Measurements from ENCODE around the gene RGS3.

The RGS3 gene

DNA sequence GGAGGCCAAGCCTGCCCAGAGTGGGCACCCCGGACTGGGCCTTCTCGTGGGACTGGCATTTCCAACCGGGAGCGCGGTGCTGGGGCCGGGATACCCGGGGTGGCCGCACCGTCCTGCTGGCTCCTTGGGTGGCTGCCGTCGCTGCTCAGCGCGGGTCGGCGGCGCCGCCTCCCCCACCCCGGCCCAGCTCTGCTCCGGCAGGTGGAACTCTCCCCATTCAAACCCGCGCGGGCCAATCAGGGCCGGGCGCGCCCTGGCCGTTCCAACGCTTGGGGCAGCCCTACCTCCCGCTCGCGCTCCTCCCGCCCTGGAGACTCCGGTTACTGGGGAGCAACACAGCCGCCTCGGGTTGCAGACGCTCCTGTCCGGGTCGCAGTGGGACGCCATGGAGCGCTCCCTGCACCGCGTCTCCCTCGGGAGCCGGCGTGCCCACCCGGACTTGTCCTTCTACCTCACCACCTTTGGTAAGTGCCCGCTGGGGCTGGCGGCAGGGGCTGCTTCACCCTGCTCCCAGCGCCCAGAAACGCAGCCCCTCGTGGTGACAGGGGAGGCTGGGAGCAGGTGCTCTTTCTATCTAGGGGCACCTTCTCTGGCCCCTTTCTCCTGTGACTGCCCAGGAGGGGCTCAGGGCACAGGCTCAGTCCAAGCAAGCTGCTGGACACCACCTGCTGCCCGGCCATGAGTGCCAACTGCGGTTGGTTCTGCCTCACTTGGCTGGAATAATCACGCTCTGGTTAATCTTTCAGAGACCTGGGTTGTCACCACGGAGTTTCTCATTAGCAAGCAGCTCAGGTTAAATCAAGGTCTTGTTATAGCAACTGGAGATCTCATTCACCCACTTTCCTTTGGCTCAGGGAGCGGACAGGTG lies at the start of gene RGS3:
RGS3 (plus strand) TSS at position 310 of the 868 bp plus-strand sequence; CDS start at position 386, 76 bp downstream.
- no peak for DNase-seq (ENCODE audit: extremely low read depth, low read depth)

DNA sequence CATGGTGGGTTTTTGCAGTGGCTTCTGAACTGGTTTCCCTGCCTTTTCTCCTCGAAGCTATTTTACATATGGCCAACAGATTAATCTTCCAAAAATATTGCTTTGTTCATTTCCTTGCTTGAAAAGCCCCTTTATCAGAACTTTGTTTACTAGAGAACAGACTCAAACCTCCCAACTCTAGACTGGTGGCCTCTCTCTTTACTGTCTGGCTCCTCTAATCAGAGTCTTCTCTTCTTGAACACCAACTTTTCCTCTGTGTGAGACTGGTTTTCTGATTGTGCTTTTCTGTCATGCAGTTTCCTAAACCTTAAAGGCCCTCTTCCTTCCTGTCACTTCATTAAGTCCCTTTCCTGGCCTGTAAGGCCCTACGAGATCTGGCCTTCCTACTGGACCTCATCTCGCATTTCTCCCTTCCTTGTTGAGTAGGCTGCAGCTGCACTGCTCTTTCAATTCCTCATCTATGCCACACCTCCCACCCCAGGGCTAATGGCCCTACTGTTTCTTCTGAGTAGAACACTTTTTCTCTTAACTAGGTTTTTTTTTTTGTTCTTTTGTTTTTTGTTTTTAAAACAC lies 47.3 kb upstream of the RGS3 start:
- TF ChIP-seq, protein P1, sequence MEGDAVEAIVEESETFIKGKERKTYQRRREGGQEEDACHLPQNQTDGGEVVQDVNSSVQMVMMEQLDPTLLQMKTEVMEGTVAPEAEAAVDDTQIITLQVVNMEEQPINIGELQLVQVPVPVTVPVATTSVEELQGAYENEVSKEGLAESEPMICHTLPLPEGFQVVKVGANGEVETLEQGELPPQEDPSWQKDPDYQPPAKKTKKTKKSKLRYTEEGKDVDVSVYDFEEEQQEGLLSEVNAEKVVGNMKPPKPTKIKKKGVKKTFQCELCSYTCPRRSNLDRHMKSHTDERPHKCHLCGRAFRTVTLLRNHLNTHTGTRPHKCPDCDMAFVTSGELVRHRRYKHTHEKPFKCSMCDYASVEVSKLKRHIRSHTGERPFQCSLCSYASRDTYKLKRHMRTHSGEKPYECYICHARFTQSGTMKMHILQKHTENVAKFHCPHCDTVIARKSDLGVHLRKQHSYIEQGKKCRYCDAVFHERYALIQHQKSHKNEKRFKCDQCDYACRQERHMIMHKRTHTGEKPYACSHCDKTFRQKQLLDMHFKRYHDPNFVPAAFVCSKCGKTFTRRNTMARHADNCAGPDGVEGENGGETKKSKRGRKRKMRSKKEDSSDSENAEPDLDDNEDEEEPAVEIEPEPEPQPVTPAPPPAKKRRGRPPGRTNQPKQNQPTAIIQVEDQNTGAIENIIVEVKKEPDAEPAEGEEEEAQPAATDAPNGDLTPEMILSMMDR (IDR thresholded peaks at IDR 0.05; ENCODE audit: low read depth, low read length) = no peak
- no peak for DNase-seq (ENCODE audit: extremely low read depth, low read depth)

More for the DNA sequence above, at the start of gene RGS3:
- TF ChIP-seq, protein P1 (IDR thresholded peaks at IDR 0.05; ENCODE audit: low read depth, low read length) = no peak

DNA sequence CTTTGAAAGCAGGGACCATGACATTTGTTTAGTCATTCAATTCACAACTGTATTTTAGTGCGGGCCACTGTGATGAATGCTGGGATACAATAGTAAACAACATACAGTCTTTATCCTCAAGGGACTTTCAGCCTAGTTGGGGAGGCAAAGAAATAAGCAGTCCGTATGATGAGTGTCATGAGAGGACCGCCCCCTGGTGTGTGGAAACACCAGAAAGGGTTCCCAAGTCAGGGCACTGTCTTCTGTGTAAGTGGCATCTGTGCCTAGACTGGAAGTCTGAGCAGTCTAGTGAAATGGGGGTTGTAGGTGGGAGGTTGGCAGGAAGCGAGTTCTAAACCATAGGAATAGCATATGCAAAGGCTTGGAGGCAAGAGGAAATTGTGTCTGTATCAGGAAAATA lies 46.2 kb upstream of the RGS3 start:
- TF ChIP-seq, protein P1 (IDR thresholded peaks at IDR 0.05; ENCODE audit: low read depth, low read length) = no peak
- no peak for DNase-seq (ENCODE audit: extremely low read depth, low read depth)

DNA sequence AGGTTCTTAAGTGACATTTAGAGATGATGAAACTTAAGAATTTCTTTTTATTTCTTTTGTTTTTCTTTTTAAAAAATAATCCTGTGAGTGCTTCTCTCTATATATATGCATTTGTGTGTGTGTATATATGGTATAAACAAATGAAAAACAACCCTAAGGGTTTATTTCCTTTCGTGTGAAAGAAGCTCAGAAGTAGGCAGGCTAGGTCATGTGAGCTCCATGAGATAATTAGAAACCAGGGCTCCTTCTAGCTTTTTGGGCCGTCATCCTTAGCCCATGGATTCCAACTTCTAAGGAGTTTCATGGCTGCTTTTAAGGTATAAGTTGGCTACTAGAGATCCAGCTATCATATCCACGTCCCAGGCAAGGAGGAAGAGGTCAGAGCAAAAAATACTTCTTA lies 41.8 kb upstream of the RGS3 start:
- TF ChIP-seq, protein P1 (IDR thresholded peaks at IDR 0.05; ENCODE audit: low read depth, low read length) = no peak
- DNase-seq (ENCODE audit: extremely low read depth, low read depth) = no peak

DNA sequence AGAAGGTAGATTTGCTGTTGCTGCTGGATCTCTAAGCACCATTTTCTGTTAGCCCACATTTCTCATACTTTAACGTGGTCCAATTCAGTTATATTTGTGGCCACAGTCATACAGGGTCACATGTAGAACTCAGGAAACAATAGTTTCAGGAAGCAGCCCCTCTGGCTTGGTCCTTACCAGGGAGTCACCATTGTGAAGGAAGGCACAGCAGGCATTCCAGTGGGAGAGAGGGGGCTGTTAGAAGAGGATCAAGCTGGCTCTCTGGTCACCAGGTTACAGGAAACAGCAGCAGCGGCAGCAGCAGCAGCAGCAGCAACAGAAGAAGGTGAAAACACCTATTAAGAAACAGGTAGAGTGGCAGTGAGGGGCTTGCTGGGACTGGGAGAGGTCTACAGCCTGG lies 38.5 kb upstream of the RGS3 start:
- TF ChIP-seq, protein P1 (IDR thresholded peaks at IDR 0.05; ENCODE audit: low read depth, low read length) = no peak
- no peak for DNase-seq (ENCODE audit: extremely low read depth, low read depth)

DNA sequence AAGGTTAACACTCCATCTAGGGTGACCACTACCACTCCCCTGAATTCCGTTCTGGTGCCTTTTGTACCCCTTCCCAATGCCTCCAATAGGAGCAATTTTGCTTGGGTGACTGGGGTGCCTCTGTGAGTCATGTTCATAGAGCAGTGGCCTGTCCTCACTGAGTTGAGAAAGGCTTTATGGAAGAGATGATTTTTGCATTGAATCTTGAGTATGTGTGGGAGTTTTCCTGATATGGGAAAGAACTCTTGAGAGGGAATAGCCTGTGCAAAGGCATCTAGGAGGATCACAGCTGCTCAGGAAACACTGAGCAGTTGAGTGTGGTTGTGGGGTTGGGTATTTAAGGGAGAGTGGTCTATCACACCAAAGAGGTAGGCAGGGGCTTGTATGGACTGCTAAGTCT lies 36.8 kb upstream of the RGS3 start:
- TF ChIP-seq, protein P1 (IDR thresholded peaks at IDR 0.05; ENCODE audit: low read depth, low read length) = no peak
- DNase-seq (ENCODE audit: extremely low read depth, low read depth) = no peak

DNA sequence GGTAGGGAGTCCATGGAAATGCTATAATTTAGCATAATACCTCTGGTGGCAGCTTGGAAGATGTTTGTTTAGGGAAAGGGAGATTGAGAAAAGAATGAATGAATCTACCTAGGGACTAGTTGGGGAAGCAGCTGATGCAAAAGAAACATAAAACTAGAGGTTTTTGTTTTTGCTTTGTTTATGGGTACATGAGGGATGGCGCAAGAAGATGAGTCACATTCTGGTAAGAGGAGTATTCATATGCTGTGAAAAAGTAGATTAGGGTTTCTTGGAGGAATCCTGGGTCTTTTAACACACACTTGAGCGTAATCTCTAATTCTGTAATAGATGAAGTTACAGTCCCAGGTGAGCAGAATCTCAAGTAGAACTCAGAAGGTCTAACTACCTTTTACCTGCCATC lies 35.9 kb upstream of the RGS3 start:
- DNase-seq (ENCODE audit: extremely low read depth, low read depth) = no peak

More for the DNA sequence above, 35.9 kb upstream of the RGS3 start:
- TF ChIP-seq, protein P1 (IDR thresholded peaks at IDR 0.05; ENCODE audit: low read depth, low read length) = no peak
